Left forelimb (tissue), 1 donor: ENCODE data around the gene EDEM3.

Experiments
- DNase-seq: peaks from one replicate; pipeline ENCODE4 v3.0.0-alpha.2; 2018; ENCODE audit warnings: low spot score

EDEM3 gene

DNA sequence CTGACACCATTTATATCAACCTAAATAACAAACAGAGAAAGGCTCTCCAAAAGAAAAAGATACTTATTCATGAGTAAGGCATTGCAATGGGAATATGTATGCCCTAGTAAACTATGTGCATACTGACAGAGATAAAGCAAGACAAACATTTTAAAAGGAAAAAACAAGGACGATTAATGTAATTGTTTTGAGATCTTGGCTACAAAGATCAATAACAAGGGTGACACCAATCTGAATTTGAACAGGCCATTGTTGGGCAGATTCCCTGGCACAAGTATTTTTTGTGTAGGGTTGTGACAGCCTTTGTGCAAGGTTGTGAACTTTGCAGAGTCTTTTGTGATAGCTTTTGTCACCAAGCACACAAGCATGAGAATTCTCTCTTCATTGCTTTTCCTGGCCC, 85.3 kb downstream of the EDEM3 start:
- DNase-seq, result no peak

DNA sequence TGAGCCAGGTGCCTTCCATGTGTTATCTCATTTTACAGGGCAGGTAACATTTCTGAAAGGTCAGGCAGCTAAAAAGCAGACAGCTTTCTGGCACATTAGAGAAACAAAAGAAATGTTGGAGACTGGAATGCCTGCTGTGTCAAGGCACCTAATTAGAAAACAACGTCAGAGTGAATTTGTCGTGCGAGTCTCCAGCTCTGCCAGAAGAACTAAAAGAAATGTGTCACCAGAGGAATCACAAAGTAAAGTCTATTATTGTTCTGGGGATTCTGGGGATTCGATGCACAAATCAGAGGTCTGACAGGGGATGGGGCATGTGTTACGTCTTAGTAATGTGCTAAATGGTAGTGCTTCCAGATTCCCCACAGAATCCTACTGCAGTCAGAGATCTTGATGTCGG, 89.3 kb downstream of the EDEM3 start:
- DNase-seq, result no peak

DNA sequence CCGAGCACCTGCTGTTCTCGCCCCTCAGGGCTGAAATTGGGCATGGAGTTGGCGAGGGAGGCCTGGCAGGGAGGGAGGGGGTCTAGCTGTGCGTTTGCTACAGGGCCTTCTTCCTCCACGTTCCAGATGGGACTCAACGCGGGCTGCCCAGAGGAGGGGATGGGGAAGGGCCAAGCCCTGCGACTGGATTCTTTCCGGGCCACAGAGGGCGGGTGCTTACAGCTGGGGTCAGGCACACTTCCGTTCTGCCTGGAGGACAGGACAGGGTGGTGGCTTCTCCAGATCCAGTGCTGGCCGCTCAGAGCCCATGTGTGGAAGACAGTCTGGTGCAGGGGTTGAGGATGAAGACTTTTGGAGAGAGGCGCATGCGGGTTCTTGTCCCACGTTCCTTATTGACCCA, 90.0 kb downstream of the EDEM3 start:
- DNase-seq, result no peak

DNA sequence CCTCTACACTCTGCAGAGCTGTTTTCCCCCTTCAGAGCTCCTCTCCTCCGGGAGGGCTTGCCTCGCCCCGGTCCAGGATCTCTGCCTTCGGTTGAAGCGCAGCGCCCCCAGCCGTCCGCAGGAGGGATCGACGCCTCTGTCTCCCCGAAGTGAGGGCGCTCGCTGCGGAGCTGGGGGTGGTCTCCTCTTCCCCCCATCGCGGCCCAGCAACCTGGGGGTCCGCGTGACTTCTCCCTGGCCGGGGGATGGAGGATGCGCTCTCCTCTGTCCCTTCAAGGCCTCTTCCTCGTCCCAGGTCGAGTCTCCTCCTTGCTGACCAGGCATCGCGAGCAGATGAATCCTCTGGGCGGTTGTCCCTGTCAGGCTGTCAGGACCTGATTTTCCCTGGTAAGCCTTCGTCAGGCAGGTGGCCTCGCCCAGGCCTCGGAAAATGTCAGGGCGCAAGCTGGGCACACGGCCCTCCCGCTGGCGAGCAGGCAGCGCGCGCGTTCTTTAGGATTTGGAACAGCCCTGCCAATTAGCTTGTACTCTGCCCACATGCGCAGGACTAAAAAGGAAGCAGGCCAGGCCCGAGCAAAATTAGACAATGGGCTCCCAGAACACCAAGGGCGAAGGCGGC, 90.5 kb downstream of the EDEM3 start:
- peak; percentile 87 for DNase-seq

DNA sequence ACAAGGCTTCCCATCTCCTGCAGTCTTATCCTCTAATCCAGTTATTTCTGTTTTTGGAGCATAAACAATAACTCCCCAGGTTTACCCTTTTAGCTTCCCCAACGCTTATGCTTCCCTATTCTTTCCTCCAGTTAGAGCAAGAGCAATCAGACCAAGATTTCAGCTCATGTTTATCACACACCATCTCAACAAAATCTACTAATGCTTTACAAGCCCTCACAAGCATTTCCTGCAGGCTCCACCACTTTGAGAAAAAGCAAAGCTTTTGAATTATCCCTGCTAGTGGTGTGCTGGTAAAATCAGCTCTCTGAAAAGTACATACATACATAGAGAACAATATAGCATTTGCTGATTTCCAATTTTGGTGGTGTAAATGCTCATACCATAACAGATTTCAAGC, 92.9 kb downstream of the EDEM3 start:
- DNase-seq, result no peak

DNA sequence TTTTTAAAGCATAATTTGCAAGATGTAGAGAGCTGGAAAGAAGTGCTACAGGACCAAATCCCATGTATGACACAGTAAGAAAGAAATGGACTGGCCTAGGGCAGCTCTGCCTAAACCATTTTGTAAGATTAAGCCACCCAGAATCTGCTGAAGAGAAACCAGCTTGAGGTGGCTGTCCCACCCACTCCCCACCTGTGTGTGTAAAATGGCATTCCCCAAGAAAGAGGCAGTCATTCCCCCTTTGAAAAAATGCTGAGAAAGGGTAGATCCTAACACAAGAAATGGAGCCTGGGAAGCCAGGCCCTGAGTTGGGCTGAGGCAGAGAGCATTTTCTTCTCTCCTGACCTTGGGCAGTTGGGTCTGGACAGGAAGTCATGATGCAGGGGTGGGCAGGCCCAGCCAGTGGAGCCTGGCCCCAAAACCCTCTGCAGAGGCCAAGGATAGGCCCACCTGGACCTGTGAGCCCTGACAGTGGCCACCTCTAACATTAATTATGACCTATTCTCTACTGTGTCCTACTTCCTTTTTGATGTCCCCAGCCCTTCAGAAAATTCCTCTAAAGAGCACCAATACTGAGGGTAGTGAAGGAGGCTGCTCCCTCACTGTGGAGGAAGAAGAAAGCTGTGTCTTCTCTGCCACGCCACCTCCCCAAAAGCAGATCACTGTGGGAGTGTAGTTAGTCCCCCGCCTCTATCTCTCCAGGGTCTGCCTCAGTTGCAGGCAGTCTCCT, 94.0 kb downstream of the EDEM3 start:
- DNase-seq, result no peak

DNA sequence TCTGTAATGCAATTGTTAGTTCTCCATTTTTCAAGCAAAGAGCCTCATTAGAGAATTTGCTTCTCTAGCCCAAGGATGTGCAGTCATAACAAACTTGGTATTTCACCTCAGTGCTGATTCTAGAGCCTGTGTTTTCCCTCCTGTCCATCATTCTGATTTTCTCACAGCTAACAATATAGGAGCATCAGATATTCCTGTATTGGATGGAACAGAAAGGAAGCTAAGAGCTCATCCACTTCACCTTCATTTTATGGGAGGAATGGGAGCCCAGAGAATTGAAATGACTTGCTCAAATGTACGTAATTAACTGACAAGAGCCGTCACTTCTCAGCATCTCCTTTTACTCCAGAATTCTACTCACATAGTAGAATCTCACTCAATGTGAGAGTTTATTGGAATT, 96.6 kb downstream of the EDEM3 start:
- DNase-seq, result no peak

GRCh38 chr1:184656221-184656620, 98.4 kb downstream of the EDEM3 start:
- no peak for DNase-seq

- no peak for DNase-seq
These were observed 99.5 kb downstream of the EDEM3 start for GRCh38 chr1:184655185-184655584.

- no peak for DNase-seq
These were observed 104.3 kb downstream of the EDEM3 start for GRCh38 chr1:184650177-184650866.

DNA sequence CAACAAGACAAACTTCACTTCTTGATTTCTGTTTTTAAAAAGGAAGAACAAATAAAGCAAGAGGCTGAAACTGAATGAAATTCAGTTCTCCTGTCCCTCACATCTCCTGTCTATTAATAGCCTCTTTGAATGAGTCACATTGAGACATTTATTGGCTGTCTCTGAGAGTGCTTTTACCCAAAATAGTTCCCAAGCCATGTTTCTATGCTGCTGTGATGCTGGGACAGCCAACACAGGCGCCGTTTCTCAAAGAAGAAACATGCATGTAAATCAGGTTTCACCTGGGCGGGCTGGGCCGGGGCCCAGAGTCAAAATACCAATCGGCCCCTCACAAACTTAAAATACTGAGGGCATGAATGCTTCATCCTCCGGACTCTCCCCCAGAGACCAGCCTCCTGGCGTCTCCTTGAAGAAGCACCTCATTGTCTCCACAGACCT, 105.2 kb downstream of the EDEM3 start:
- no peak for DNase-seq

GRCh38 chr1:184648856-184649201, 105.8 kb downstream of the EDEM3 start:
- DNase-seq, result no peak

DNA sequence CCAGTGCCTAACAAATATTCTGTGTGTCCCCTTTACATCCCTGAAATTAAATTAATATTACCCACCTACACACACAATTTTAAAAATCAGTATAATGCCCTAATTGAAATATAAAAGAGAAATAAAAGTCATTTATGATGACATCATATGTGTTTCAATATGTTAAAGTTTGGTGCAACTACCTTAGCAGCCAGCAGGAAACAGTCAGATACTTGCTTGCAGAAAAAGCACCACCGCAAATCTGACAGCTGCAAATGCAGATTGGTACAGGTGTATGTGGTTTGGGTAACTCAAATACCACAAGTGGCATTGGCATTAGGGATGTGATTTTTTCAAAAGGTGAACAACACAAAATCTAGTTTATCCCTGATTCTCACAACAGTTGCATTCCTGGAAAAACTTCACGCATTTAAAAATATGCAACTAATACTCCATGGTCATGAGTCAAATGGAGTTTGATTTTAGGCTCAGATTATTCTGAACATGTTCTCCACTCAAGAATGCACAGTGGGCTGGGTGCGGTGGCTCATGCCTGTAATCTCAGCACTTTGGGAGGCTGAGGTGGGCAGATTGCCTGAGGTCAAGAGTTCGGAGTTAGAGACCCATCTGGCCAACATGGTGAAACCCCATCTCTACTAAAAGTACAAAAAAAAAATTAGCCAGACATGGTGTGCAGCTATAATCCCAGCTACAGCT, 106.3 kb downstream of the EDEM3 start:
- DNase-seq, result no peak

- no peak for DNase-seq
These were observed 107.2 kb downstream of the EDEM3 start for GRCh38 chr1:184647471-184647870.

DNA sequence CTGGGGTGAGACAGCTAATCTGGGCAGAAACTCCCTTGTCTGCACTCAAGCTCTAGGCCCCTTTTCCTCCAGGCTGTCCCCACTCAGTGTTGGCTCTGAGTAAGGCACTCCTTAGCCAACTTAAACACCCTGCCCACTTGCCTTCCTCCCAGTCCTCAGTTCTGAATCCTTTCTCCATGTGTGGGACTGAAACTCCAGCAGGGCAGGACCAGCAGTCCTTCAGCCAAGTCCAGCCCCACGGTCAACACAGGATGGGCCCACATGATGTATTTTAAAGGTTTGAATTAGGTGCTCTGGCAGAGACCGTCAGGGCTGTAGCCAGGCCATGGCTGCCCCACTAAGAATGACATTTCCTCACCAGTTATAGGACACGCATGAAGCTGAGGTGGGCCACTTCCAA, 107.8 kb downstream of the EDEM3 start:
- no peak for DNase-seq

DNA sequence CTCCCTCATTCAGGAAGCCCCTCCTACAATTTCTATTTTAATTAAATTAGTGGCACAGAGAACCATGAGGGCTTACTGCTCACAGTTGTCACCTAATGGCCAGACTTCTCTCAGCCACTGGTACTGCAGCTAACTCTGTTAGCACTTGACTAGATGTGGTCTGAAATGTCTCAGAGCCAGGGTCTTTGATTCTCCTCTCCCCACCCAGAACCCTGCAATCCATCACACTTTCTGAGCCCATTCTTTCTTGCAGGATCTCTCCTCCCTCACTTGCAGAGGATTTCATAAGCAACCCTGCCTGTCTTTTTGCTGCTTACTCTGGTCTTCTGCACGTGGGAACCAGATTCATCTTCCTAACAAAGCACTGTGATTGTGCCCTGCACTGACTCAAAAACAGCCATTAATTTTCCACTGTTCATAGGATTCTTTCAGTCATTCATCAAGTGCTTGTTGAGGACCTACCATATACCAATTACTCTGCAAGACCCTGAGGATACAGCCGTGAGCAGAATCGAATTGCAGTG, 108.4 kb downstream of the EDEM3 start:
- DNase-seq, result no peak

- no peak for DNase-seq
These were observed 109.9 kb downstream of the EDEM3 start for GRCh38 chr1:184644771-184645170.

DNA sequence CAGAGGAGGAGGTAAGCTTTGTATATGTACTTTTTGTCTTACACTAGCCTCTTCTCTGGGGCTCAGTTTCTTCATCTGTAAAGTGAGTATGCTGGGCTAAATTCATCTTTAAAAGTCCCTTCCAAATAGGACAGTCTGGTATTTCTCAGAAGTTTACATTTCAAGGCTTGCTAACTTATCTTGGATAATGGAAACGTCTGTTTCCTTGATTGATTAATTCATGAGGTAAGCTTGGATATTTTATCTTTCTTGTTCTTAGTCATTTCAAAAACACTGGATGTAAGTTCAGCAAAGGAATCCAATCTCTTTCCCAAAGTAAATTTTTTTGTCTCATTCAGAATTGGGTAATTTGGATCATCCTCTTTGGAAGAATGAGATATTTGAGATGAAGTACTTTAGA, 111.0 kb downstream of the EDEM3 start:
- DNase-seq, result no peak

GRCh38 chr1:184641894-184642293, 112.8 kb downstream of the EDEM3 start:
- no peak for DNase-seq

GRCh38 chr1:184640505-184640904, 114.2 kb downstream of the EDEM3 start:
- DNase-seq, result no peak
